ENCODE measurements around the gene PRKCA.

PRKCA gene

GRCh38 chr17:66330646-66331037, 28.2 kb downstream of the PRKCA start:
- no peak overlapping the region for H3K27ac ChIP-seq
- TF ChIP-seq CTCF (IDR thresholded peaks at IDR 0.05) (no peak), ZFX (IDR thresholded peaks at IDR 0.05; ENCODE audit: borderline replicate concordance) (no peak)

- TF ChIP-seq CTCF (IDR thresholded peaks at IDR 0.05) (no peak), ZFX (IDR thresholded peaks at IDR 0.05; ENCODE audit: borderline replicate concordance) (no peak)
- H3K27ac ChIP-seq: no peak overlapping the region
Observed at GRCh38 chr17:66331038-66331816, 28.8 kb downstream of the PRKCA start.

DNA sequence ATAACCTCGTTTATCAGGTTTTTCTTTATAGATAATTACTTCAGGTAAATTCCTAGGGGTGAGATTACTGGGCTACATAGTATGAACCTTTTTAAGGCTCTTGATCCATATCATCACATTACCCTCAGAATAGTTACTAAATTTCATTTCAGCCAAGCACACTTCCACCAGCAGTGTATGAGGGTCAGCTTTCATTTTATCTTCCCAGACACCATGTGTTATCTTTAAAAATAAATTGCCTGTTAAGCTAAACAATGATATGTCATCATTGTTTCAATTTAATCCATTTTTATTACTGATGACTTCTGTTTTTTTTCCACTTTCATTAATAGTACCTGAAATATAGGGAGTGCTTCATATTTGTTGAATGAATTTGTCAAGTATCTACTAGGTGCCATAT, 33.4 kb downstream of the PRKCA start:
- no peak overlapping the region for H3K27ac ChIP-seq
- TF ChIP-seq ZFX (IDR thresholded peaks at IDR 0.05; ENCODE audit: borderline replicate concordance) (no peak), CTCF (IDR thresholded peaks at IDR 0.05) (no peak)

- no peak overlapping the region for H3K27ac ChIP-seq
- no peak for TF ChIP-seq CTCF (IDR thresholded peaks at IDR 0.05)
- TF ChIP-seq ZFX (IDR thresholded peaks at IDR 0.05; ENCODE audit: borderline replicate concordance): no peak
Observed at GRCh38 chr17:66337268-66337667, 34.9 kb downstream of the PRKCA start.

DNA sequence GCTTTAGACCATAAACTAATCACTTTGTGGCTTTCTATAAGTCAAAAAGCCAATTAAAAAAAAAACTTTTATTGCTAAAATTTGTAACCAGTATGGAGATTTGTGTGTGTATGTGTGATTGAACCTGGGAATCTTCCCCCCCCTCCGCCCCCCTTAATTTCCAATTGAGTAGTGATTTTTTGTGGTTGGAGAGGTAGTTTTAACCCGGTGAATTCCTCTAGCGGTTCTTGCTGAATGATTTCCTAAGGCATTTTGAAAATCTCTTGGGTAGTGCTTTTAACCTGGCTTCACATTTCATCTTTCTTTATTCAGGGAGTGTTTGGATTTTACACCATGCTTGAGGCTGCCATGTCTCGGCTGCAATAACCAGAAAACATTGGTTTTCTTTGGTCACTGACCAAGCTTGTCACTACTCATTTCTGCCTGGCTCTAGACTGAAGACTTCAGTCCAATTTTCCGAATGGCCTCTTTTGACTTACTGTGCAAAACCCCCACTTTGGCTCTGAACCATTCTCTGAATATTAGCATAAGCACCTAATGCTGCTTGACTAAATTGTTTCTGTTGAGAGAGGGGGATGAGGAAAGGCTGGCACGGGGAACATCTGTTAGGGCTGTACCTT, 35.6 kb downstream of the PRKCA start:
- TF ChIP-seq CTCF (IDR thresholded peaks at IDR 0.05) (no peak), ZFX (IDR thresholded peaks at IDR 0.05; ENCODE audit: borderline replicate concordance) (no peak)
- no peak overlapping the region for H3K27ac ChIP-seq

- TF ChIP-seq CTCF (IDR thresholded peaks at IDR 0.05) (no peak), ZFX (IDR thresholded peaks at IDR 0.05; ENCODE audit: borderline replicate concordance) (no peak)
- no peak overlapping the region for H3K27ac ChIP-seq
Observed at GRCh38 chr17:66338937-66339336, 36.5 kb downstream of the PRKCA start.

GRCh38 chr17:66339561-66339960, 37.1 kb downstream of the PRKCA start:
- TF ChIP-seq CTCF (IDR thresholded peaks at IDR 0.05) (no peak), ZFX (IDR thresholded peaks at IDR 0.05; ENCODE audit: borderline replicate concordance) (no peak)
- no peak overlapping the region for H3K27ac ChIP-seq
